Measurements from ENCODE around the gene ZBTB17. TPM values are rescaled to one million over a fixed set of nuclear protein-coding genes. Genes with fewer than 3 reads are reported as not detected.

The ZBTB17 gene
- total RNA-seq, 1 donor from 2014 or later = 86.9 TPM

- H3K4me3 Mint-ChIP-seq (ENCODE audit: unreplicated experiment) = peak overlapping the region; percentile 65
- TF ChIP-seq CTCF (IDR thresholded peaks at IDR 0.05; ENCODE audit: partially characterized antibody, unreplicated experiment) = no peak
- no peaks in the 10 kb centered on the region for H3K36me3 Mint-ChIP-seq (ENCODE audit: unreplicated experiment)
- H3K27me3 Mint-ChIP-seq (ENCODE audit: unreplicated experiment) = peaks cover 4% of the 10 kb centered on the region
- H3K27ac Mint-ChIP-seq (ENCODE audit: unreplicated experiment) = no peak overlapping the region
- DNase-seq = no peak
- H3K9me3 Mint-ChIP-seq (ENCODE audit: unreplicated experiment) = peaks cover 8% of the 10 kb centered on the region
- H3K4me1 Mint-ChIP-seq (ENCODE audit: low read depth, unreplicated experiment) = peaks cover 15% of the 10 kb centered on the region
Observed at GRCh38 chr1:16014509-16015482, 38.9 kb upstream of the ZBTB17 start.

GRCh38 chr1:16013908-16014258 is 38.0 kb upstream of the ZBTB17 start:
- H3K36me3 Mint-ChIP-seq (ENCODE audit: unreplicated experiment) = no peaks in the 10 kb centered on the region
- peaks cover 4% of the 10 kb centered on the region for H3K27me3 Mint-ChIP-seq (ENCODE audit: unreplicated experiment)
- DNase-seq = no peak
- H3K4me3 Mint-ChIP-seq (ENCODE audit: unreplicated experiment) = no peak overlapping the region
- no peak for TF ChIP-seq CTCF (IDR thresholded peaks at IDR 0.05; ENCODE audit: partially characterized antibody, unreplicated experiment)
- peaks cover 9% of the 10 kb centered on the region for H3K4me1 Mint-ChIP-seq (ENCODE audit: low read depth, unreplicated experiment)
- peaks cover 11% of the 10 kb centered on the region for H3K9me3 Mint-ChIP-seq (ENCODE audit: unreplicated experiment)
- no peak overlapping the region for H3K27ac Mint-ChIP-seq (ENCODE audit: unreplicated experiment)

GRCh38 chr1:16013220-16013907 is 37.5 kb upstream of the ZBTB17 start:
- peaks cover 7% of the 10 kb centered on the region for H3K27me3 Mint-ChIP-seq (ENCODE audit: unreplicated experiment)
- H3K4me1 Mint-ChIP-seq (ENCODE audit: low read depth, unreplicated experiment) = peaks cover 5% of the 10 kb centered on the region
- H3K36me3 Mint-ChIP-seq (ENCODE audit: unreplicated experiment) = no peaks in the 10 kb centered on the region
- TF ChIP-seq CTCF (IDR thresholded peaks at IDR 0.05; ENCODE audit: partially characterized antibody, unreplicated experiment) = no peak
- H3K4me3 Mint-ChIP-seq (ENCODE audit: unreplicated experiment) = no peak overlapping the region
- peaks cover 11% of the 10 kb centered on the region for H3K9me3 Mint-ChIP-seq (ENCODE audit: unreplicated experiment)
- DNase-seq = no peak
- no peak overlapping the region for H3K27ac Mint-ChIP-seq (ENCODE audit: unreplicated experiment)

- Mint-ChIP-seq H3K4me3 (ENCODE audit: unreplicated experiment) (no peak overlapping the region), H3K9me3 (ENCODE audit: unreplicated experiment) (peaks cover 7% of the 10 kb centered on the region), H3K27ac (ENCODE audit: unreplicated experiment) (no peak overlapping the region), H3K36me3 (ENCODE audit: unreplicated experiment) (no peaks in the 10 kb centered on the region), H3K4me1 (ENCODE audit: low read depth, unreplicated experiment) (peaks cover 1% of the 10 kb centered on the region), H3K27me3 (ENCODE audit: unreplicated experiment) (peaks cover 5% of the 10 kb centered on the region)
- no peak for TF ChIP-seq CTCF (IDR thresholded peaks at IDR 0.05; ENCODE audit: partially characterized antibody, unreplicated experiment)
- DNase-seq = no peak
Observed at GRCh38 chr1:16012590-16013219, 36.8 kb upstream of the ZBTB17 start.
